Neural cell (in vitro differentiated cells): ENCODE results near the gene SUPT3H. TPM values are rescaled to one million over a fixed set of nuclear protein-coding genes. Genes with fewer than 3 reads are reported as not detected.

Experiments
- H2AFZ ChIP-seq: fragments of 200-600, 300-800 bp; sonication (generic), shearing (Covaris generic); 2 replicates; pipeline ENCODE4 v1.6.0; 2014; ENCODE audit warnings: low read depth, mild to moderate bottlenecking, antibody characterized with exemption, low read length, moderate library complexity
- H3F3A ChIP-seq: fragments of 200-600 bp; shearing (Covaris generic); 2 replicates; pipeline ENCODE4 v1.6.1; 2016; ENCODE audit warnings: mild to moderate bottlenecking, moderate library complexity, mixed read lengths, antibody characterized with exemption, low read length; ENCODE audit not compliant: insufficient read depth, poor library complexity, severe bottlenecking
- H3K27ac ChIP-seq: fragments of 200-600, 300-800 bp; sonication (generic), shearing (Covaris generic); 2 replicates; pipeline ENCODE4 v1.5.1; 2014; ENCODE audit warnings: mild to moderate bottlenecking, low read length, moderate library complexity
- H3K27me3 ChIP-seq: fragments of 300-800, 200-600 bp; sonication (generic), shearing (Covaris generic); 2 replicates; pipeline ENCODE4 v1.6.0; 2014; ENCODE audit warnings: mild to moderate bottlenecking, low read depth, low read length, moderate library complexity; ENCODE audit not compliant: insufficient read depth
- H3K36me3 ChIP-seq: fragments of 300-800, 200-600 bp; sonication (generic), shearing (Covaris generic); 2 replicates; pipeline ENCODE4 v1.5.1; 2014; ENCODE audit warnings: mild to moderate bottlenecking, antibody characterized with exemption, low read length, moderate library complexity; ENCODE audit not compliant: insufficient read depth
- H3K4me2 ChIP-seq: fragments of 300-800, 200-600 bp; sonication (generic), shearing (Covaris generic); 2 replicates; pipeline ENCODE4 v1.6.0; 2014; ENCODE audit warnings: mild to moderate bottlenecking, low read length
- H3K4me3 ChIP-seq: fragments of 300-800, 200-600 bp; sonication (generic), shearing (Covaris generic); 2 replicates; pipeline ENCODE4 v1.5.1; 2014; ENCODE audit warnings: mild to moderate bottlenecking, low read length, moderate library complexity
- H3K79me2 ChIP-seq: fragments of 200-600 bp; shearing (Covaris generic); replicated peaks from 2 replicates; pipeline ENCODE4 v1.6.0; 2014; ENCODE audit warnings: mild to moderate bottlenecking, low read length, moderate library complexity; ENCODE audit not compliant: insufficient read depth
- H3K9ac ChIP-seq: fragments of 300-800, 200-600 bp; sonication (generic), shearing (Covaris generic); 2 replicates; pipeline ENCODE4 v1.6.1; 2016; ENCODE audit warnings: mild to moderate bottlenecking, low read length, mixed read lengths
- H3K9me2 ChIP-seq: fragments of 200-600 bp; shearing (Covaris generic); 2 replicates; pipeline ENCODE4 v1.6.1; 2016; ENCODE audit warnings: mild to moderate bottlenecking, low read length, mixed read lengths; ENCODE audit not compliant: insufficient read depth
- H3K9me3 ChIP-seq: fragments of 200-600, 300-800 bp; sonication (generic), shearing (Covaris generic); 2 replicates; pipeline ENCODE4 v1.6.1; 2016; ENCODE audit warnings: mild to moderate bottlenecking, mixed run types, low read length, moderate library complexity, mixed read lengths
- H4K20me1 ChIP-seq: fragments of 200-600 bp; shearing (Covaris generic); 2 replicates; pipeline ENCODE4 v1.6.1; 2016; ENCODE audit warnings: mild to moderate bottlenecking, mixed run types; ENCODE audit not compliant: insufficient read depth
- EP300 ChIP-seq: fragments of 450-650 bp; conservative IDR thresholded peaks from 2 replicates; pipeline ENCODE4 v1.6.1; 2014; ENCODE audit warnings: antibody characterized with exemption, mild to moderate bottlenecking, moderate library complexity; ENCODE audit not compliant: poor library complexity, severe bottlenecking
- EZH2 ChIP-seq: fragments of 200-600, 300-800 bp; shearing (Covaris generic), sonication (generic); IDR thresholded peaks from 2 replicates; pipeline ENCODE4 v1.6.1; 2014; ENCODE audit warnings: antibody characterized with exemption, low read length, borderline replicate concordance, mild to moderate bottlenecking; ENCODE audit not compliant: insufficient read depth, poor library complexity, severe bottlenecking
- MXI1 ChIP-seq: fragments of 450-650 bp; conservative IDR thresholded peaks from 2 replicates; pipeline ENCODE4 v1.6.1; 2014; ENCODE audit warnings: antibody characterized with exemption, mild to moderate bottlenecking; ENCODE audit not compliant: poor library complexity, severe bottlenecking
- POLR2AphosphoS5 ChIP-seq: IDR thresholded peaks from 2 replicates; pipeline ENCODE4 v1.6.1; 2012
- RAD21 ChIP-seq: fragments of 450-650 bp; conservative IDR thresholded peaks from 2 replicates; pipeline ENCODE4 v1.6.1; 2014; ENCODE audit warnings: antibody characterized with exemption, mild to moderate bottlenecking, moderate library complexity
- REST ChIP-seq: IDR thresholded peaks from 2 replicates; pipeline ENCODE4 v1.6.1; 2012; ENCODE audit warnings: borderline replicate concordance
- SMC3 ChIP-seq: fragments of 450-650 bp; conservative IDR thresholded peaks from 2 replicates; pipeline ENCODE4 v1.6.1; 2014; ENCODE audit warnings: antibody characterized with exemption, mild to moderate bottlenecking, moderate library complexity; ENCODE audit not compliant: poor library complexity
- TAF1 ChIP-seq: IDR thresholded peaks from 2 replicates; pipeline ENCODE4 v1.6.1; 2012; ENCODE audit warnings: low read depth
- polyA plus RNA-seq: library from polyadenylated mRNA; depleted of rRNA; stranded (reverse); fragments of >200 nt; gene quantifications from 2 replicates; pipeline ENCODE4 v1.2.3, GENCODE V29; 2014

The SUPT3H gene
- polyA plus RNA-seq, 1 donor from 2014 or later, result 6.8 TPM

DNA sequence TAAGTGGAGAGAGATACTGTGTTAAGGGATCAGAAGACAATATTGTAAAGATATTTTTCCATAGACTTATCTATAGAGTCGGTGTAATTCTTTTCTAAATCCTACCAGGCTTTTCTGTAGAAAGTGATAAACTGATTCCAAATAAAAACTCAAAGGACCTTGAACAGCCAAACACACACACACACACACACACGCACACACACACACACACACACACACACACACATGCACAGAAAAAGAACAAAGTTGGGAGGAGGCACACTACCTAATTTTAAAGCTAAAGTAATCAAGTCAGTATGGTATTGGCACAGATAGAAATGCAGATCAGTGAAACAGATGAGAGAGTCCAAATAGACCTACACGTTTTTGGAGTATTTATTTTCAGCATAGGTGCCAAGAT is 534.0 kb downstream of the SUPT3H start:
- no peak overlapping the region for H3K4me2 ChIP-seq
- no peak overlapping the region for H3K4me3 ChIP-seq
- H3K79me2 ChIP-seq, result no peaks in the 10 kb centered on the region
- H3K27ac ChIP-seq, result no peak overlapping the region
- no peaks in the 10 kb centered on the region for H3K9me3 ChIP-seq
- H3K36me3 ChIP-seq, result no peaks in the 10 kb centered on the region
- H2AFZ ChIP-seq, result no peak overlapping the region
- no peaks in the 10 kb centered on the region for H3F3A ChIP-seq
- no peaks in the 10 kb centered on the region for H3K9me2 ChIP-seq
- no peaks in the 10 kb centered on the region for H3K27me3 ChIP-seq
- TF ChIP-seq EZH2 (no peak), REST (no peak), MXI1 (no peak), EP300 (no peak), POLR2AphosphoS5 (no peak)
- H3K9ac ChIP-seq, result no peak overlapping the region
- H4K20me1 ChIP-seq, result no peaks in the 10 kb centered on the region

GRCh38 chr6:44842616-44843015 is 535.1 kb downstream of the SUPT3H start:
- no peak overlapping the region for H3K4me2 ChIP-seq
- TF ChIP-seq EZH2 (no peak), POLR2AphosphoS5 (no peak), REST (no peak), SMC3 (no peak), RAD21 (no peak), TAF1 (no peak)

More at GRCh38 chr6:44842616-44843015, 535.1 kb downstream of the SUPT3H start:
- H3K36me3 ChIP-seq, result no peaks in the 10 kb centered on the region
- H3K4me3 ChIP-seq, result no peak overlapping the region
- H3K9me3 ChIP-seq, result no peaks in the 10 kb centered on the region
- H3K27ac ChIP-seq, result no peak overlapping the region
- H3K27me3 ChIP-seq, result no peaks in the 10 kb centered on the region
- no peaks in the 10 kb centered on the region for H3K79me2 ChIP-seq
- no peaks in the 10 kb centered on the region for H3K9me2 ChIP-seq
- no peak overlapping the region for H3K9ac ChIP-seq
- H3F3A ChIP-seq, result no peaks in the 10 kb centered on the region
- no peaks in the 10 kb centered on the region for H4K20me1 ChIP-seq
- no peak overlapping the region for H2AFZ ChIP-seq
